OCI-LY7 (cell line): Measurements from ENCODE around the gene F2. TPM values are rescaled to one million over a fixed set of nuclear protein-coding genes. Genes with fewer than 3 reads are reported as not detected.
"Not testable (repeated sequence)": the region's sequence is repeated elsewhere in the genome, so short reads cannot be mapped to it uniquely, and the experiment has no call there.

Experiments used
- BruUV-seq: library from RNA; stranded (reverse); fragments of 400-500 nt; replicated peaks from 2 replicates; lab custom pipeline; 2021; lab: Mats Ljungman, UMichigan
- CTCF ChIA-PET: fragments of 300-600 bp; sonication (Branson Sonifier 250); formaldehyde crosslinking; loops from one replicate; lab custom pipeline; 2022; ENCODE audit warnings: antibody characterized with exemption; ENCODE audit not compliant: unreplicated experiment; lab: Charles Lee
- POLR2A ChIA-PET: fragments of 300-600 bp; sonication (Branson Sonifier 250); formaldehyde crosslinking; loops from one replicate; lab custom pipeline; 2022; ENCODE audit warnings: antibody characterized with exemption; lab: Charles Lee
- DNase-seq: peaks from one replicate; pipeline ENCODE4 v3.0.0-alpha.2; 2015; ENCODE audit warnings: low spot score
- H2AFZ ChIP-seq: fragments of 200-600 bp; sonication (generic), shearing (Covaris generic); 2 replicates; pipeline ENCODE4 v1.6.1; 2014; ENCODE audit warnings: mild to moderate bottlenecking, antibody characterized with exemption, low read length, moderate library complexity
- H3K27ac ChIP-seq: fragments of 200-600 bp; sonication (generic); 2 replicates; pipeline ENCODE4 v1.5.1; 2014; ENCODE audit warnings: mixed run types, low read depth, mild to moderate bottlenecking, moderate library complexity, low read length, inconsistent platforms; ENCODE audit not compliant: poor library complexity, severe bottlenecking
- H3K36me3 ChIP-seq: fragments of 200-600 bp; sonication (generic); 2 replicates; pipeline ENCODE4 v1.6.1; 2014; ENCODE audit warnings: mild to moderate bottlenecking, antibody characterized with exemption, low read length, moderate library complexity, mixed read lengths; ENCODE audit not compliant: insufficient read depth
- H3K4me1 ChIP-seq: fragments of 200-600 bp; sonication (generic); 2 replicates; pipeline ENCODE4 v1.5.1; 2014; ENCODE audit warnings: mild to moderate bottlenecking, low read length; ENCODE audit not compliant: insufficient read depth, poor library complexity, severe bottlenecking
- H3K4me2 ChIP-seq: fragments of 200-600 bp; sonication (generic); 2 replicates; pipeline ENCODE4 v1.6.1; 2014; ENCODE audit warnings: mild to moderate bottlenecking, low read length
- H3K4me3 ChIP-seq: fragments of 200-600 bp; sonication (generic); 2 replicates; pipeline ENCODE4 v1.5.1; 2014; ENCODE audit warnings: mild to moderate bottlenecking, low read depth, low read length; ENCODE audit not compliant: poor library complexity, severe bottlenecking
- H3K79me2 ChIP-seq: fragments of 200-600 bp; sonication (generic); 2 replicates; pipeline ENCODE4 v1.6.1; 2016; ENCODE audit warnings: low read depth, mild to moderate bottlenecking, low read length, moderate library complexity, mixed read lengths; ENCODE audit not compliant: insufficient read depth
- H3K9me2 ChIP-seq: fragments of 200-600 bp; sonication (generic); 2 replicates; pipeline ENCODE4 v1.6.1; 2016; ENCODE audit warnings: mild to moderate bottlenecking, low read length, mixed read lengths; ENCODE audit not compliant: insufficient read depth
- H3K9me3 ChIP-seq: fragments of 200-600 bp; sonication (generic); 2 replicates; pipeline ENCODE4 v1.6.1; 2014; ENCODE audit warnings: mild to moderate bottlenecking, mixed run types, low read length, mixed read lengths
- H4K20me1 ChIP-seq: fragments of 200-600 bp; sonication (generic); 2 replicates; pipeline ENCODE4 v1.6.1; 2014; ENCODE audit warnings: mild to moderate bottlenecking, antibody characterized with exemption, low read length, moderate library complexity, mixed read lengths; ENCODE audit not compliant: insufficient read depth
- EZH2phosphoT487 ChIP-seq: fragments of 200-600 bp; sonication (generic); IDR thresholded peaks from 2 replicates; pipeline ENCODE4 v1.6.1; 2018; ENCODE audit warnings: low read depth, borderline replicate concordance, mild to moderate bottlenecking, mixed run types, antibody characterized with exemption, low read length, moderate library complexity, mixed read lengths
- intact Hi-C: fragments of 100-400 bp; cut with micrococcal nuclease; formaldehyde crosslinking; loops from one replicate; pipeline ENCODE4 v1.10.0; 2022; ENCODE audit not compliant: unreplicated experiment
- total RNA-seq, 2 experiments: library from RNA; depleted of rRNA in 1 of 2; stranded (reverse); fragments of >200 nt in 1 of 2; shearing (Covaris generic) in 1 of 2; gene quantifications; 2 replicates each; pipeline ENCODE4 v1.2.3, GENCODE V29; 2014 to 2022
- TF ChIP-seq, protein P1 (sequence below): fragments of 200-600 bp; sonication (generic); conservative IDR thresholded peaks from 2 replicates; pipeline ENCODE4 v1.5.1; 2014; ENCODE audit warnings: mild to moderate bottlenecking, antibody characterized with exemption, low read length, moderate library complexity, mixed read lengths

F2 gene
- total RNA-seq, 2 experiments from 2014 or later = 0.48 TPM; not detected in 1

DNA sequence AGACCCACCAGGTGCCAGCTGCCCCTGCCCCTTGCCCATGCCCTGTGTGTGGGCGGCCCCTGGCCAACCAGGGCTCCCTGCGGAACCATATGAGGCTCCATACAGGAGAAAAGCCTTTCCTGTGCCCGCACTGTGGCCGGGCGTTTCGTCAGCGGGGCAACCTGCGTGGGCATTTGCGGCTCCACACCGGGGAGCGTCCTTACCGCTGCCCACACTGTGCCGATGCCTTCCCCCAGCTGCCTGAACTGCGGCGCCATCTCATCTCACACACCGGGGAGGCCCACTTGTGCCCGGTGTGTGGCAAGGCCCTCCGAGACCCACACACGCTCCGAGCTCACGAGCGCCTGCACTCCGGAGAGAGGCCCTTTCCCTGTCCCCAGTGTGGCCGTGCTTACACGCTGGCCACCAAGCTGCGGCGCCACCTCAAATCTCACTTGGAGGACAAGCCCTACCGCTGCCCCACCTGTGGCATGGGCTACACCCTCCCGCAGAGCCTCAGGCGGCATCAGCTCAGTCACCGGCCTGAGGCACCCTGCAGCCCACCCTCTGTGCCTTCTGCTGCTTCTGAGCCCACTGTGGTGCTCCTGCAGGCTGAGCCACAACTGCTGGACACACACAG lies 13.8 kb upstream of the F2 start:
- no TSS peak for BruUV-seq
- peaks cover 60% of the 10 kb centered on the region for H3K36me3 ChIP-seq

DNA sequence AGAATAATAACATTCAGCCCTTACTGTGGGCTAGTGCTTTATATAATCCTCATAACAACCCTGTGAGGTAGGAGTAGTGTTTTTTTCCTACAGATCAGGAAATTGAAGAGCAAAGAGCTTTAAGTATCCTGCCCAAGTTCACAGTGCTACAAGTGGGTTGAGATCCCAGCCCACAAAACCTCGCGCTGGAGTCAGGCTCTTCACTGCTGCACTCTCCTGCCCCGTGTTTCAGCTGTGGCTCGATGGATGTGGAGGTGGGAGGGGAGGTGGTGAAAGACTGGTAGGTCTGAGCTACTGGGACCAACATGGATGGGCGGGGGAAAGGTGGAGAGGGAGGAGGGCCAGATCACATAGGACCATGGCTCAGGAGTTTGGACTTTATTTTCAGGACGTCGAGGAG lies 12.1 kb upstream of the F2 start:
- Histone ChIP-seq H3K4me3 (no peak overlapping the region), H3K36me3 (peaks cover 60% of the 10 kb centered on the region), H3K4me1 (peaks cover 5% of the 10 kb centered on the region), H3K9me2 (no peaks in the 10 kb centered on the region), H3K4me2 (no peak overlapping the region), H4K20me1 (no peaks in the 10 kb centered on the region), H2AFZ (no peak overlapping the region), H3K9me3 (no peaks in the 10 kb centered on the region), H3K79me2 (peaks cover 10% of the 10 kb centered on the region), H3K27ac (no peak overlapping the region)
- POLR2A ChIA-PET = interaction anchor here (0.6 to 0.9 kb wide), 3 partner anchors 15 to 1358 kb away, joined by 3 to 5 read pairs (median 4); no protein-coding TSS in a partner anchor
- intact Hi-C loops = no loop called here
- TF ChIP-seq, protein P1, sequence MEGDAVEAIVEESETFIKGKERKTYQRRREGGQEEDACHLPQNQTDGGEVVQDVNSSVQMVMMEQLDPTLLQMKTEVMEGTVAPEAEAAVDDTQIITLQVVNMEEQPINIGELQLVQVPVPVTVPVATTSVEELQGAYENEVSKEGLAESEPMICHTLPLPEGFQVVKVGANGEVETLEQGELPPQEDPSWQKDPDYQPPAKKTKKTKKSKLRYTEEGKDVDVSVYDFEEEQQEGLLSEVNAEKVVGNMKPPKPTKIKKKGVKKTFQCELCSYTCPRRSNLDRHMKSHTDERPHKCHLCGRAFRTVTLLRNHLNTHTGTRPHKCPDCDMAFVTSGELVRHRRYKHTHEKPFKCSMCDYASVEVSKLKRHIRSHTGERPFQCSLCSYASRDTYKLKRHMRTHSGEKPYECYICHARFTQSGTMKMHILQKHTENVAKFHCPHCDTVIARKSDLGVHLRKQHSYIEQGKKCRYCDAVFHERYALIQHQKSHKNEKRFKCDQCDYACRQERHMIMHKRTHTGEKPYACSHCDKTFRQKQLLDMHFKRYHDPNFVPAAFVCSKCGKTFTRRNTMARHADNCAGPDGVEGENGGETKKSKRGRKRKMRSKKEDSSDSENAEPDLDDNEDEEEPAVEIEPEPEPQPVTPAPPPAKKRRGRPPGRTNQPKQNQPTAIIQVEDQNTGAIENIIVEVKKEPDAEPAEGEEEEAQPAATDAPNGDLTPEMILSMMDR = no peak
- no peak for TF ChIP-seq EZH2phosphoT487
- CTCF ChIA-PET = interaction anchor here (0.7 kb wide), 1 partner anchor 217 kb away, joined by 4 read pairs; no protein-coding TSS in a partner anchor
- DNase-seq = no peak
- BruUV-seq = no TSS peak

More for the DNA sequence above, 13.8 kb upstream of the F2 start:
- intact Hi-C loops = no loop called here
- H3K9me2 ChIP-seq = no peaks in the 10 kb centered on the region
- H3K4me2 ChIP-seq = no peak overlapping the region
- DNase-seq = no peak
- no peak overlapping the region for H3K4me3 ChIP-seq
- H3K9me3 ChIP-seq = no peaks in the 10 kb centered on the region
- CTCF ChIA-PET = no interaction called here
- H3K4me1 ChIP-seq = peaks cover 8% of the 10 kb centered on the region
- no peaks in the 10 kb centered on the region for H4K20me1 ChIP-seq
- no peak overlapping the region for H3K27ac ChIP-seq
- H3K79me2 ChIP-seq = peaks cover 20% of the 10 kb centered on the region
- no peak for TF ChIP-seq EZH2phosphoT487
- TF ChIP-seq, protein P1 = no peak
- POLR2A ChIA-PET = no interaction called here
- H2AFZ ChIP-seq = no peak overlapping the region

DNA sequence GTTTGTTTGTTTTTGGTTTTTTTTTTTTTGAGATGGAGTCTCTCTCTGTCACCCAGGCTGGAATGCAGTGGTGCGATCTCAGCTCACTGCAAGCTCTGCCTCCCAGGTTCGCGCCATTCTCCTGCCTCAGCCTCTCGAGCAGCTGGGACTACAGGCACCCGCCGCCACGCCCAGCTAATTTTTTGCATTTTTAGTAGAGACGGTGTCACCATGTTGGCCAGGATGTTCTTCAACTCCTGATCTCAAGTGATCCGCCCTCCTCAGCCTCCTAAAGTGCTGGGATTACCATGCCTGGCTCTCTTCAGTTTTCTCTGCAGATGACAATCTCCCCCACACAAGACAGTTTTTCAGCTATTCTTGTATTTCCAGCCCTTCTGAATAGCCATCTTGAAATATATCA lies 9.7 kb upstream of the F2 start:
- H3K27ac ChIP-seq, DNase-seq, CTCF ChIA-PET, intact Hi-C loops, BruUV-seq, H3K4me2 ChIP-seq, H2AFZ ChIP-seq, H3K9me2 ChIP-seq, H3K79me2 ChIP-seq, H3K4me1 ChIP-seq, H3K9me3 ChIP-seq, H3K4me3 ChIP-seq, H4K20me1 ChIP-seq: not testable (repeated sequence)
- POLR2A ChIA-PET = interaction anchor here (0.7 kb wide), 1 partner anchor 382 kb away, joined by 3 read pairs; no protein-coding TSS in a partner anchor
- H3K36me3 ChIP-seq = peaks cover 39% of the 10 kb centered on the region
